ENCODE data around the gene LDB2. TPM values are rescaled to one million over a fixed set of nuclear protein-coding genes. Genes with fewer than 3 reads are reported as not detected.

LDB2 gene
- total RNA-seq, 2 donors from 2014 or later, result not detected

DNA sequence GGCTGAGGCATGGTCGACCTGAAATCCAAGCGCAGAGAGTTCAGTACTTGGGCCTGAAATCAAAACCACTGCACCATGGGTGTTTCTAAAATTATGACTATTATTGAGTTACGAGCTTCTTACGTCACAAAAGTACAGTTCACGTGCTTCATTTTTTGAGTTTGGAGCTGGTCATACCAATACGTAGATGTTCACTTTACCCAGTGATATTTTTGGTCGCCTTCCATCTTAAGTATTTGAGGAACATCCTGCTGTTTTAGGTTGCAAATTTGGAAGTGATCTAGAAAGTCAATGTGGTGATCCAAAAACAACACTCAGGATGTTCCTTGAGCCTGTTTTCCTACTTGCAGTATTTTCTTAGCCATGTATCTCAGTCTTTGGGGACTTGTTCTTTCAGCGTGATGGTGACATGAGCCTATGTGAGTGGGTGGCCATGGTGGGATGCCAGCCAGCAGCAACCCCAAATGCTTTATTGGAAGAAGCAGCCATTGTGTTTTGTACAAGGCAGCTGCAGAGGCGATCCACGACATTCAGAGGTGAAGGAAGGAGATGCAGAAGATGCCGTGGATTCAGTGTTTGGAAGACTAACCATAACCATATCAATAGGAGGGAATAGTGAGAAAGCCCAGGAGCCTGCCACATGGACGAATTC, 28.7 kb downstream of the LDB2 start:
- Mint-ChIP-seq H3K4me3 (no peak overlapping the region), H3K36me3 (ENCODE audit: insufficient read depth in 2 of 2) (no peaks in the 10 kb centered on the region), H3K27me3 (ENCODE audit: low read depth) (no peaks in the 10 kb centered on the region), H3K9me3 (peaks cover 1 to 3% of the 10 kb centered on the region in 2 donors), H3K4me1 (ENCODE audit: low read depth) (no peaks in the 10 kb centered on the region), H3K27ac (no peak overlapping the region)
- DNase-seq (no peak), ATAC-seq (replicated peaks in 1 of 2) (no peak)

DNA sequence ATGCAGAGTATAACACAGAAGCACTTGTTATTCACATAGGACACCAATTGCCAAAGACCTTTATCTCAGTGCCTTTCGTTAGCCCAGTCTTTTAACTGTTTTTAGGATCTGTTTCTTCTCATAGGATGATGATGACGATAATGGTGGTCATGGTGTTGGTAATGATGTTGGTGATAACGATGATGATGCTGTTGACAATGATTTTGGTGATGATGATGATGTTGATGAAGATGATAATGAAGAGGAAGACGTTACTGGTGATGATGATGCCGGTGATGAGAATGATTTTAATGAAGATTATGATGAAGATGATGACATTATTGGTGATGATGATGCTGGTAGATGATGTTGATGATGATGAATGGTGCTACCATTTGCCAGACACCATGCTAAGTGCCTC, 29.8 kb downstream of the LDB2 start:
- H3K9me3 Mint-ChIP-seq, result peaks cover 0 to 3% of the 10 kb centered on the region in 2 donors
- no peaks in the 10 kb centered on the region for H3K4me1 Mint-ChIP-seq (ENCODE audit: low read depth)
- DNase-seq (no peak), ATAC-seq (replicated peaks in 1 of 2) (no peak)
- no peak overlapping the region for H3K27ac Mint-ChIP-seq
- no peaks in the 10 kb centered on the region for H3K27me3 Mint-ChIP-seq (ENCODE audit: low read depth)
- no peaks in the 10 kb centered on the region for H3K36me3 Mint-ChIP-seq (ENCODE audit: insufficient read depth in 2 of 2)
- no peak overlapping the region for H3K4me3 Mint-ChIP-seq

DNA sequence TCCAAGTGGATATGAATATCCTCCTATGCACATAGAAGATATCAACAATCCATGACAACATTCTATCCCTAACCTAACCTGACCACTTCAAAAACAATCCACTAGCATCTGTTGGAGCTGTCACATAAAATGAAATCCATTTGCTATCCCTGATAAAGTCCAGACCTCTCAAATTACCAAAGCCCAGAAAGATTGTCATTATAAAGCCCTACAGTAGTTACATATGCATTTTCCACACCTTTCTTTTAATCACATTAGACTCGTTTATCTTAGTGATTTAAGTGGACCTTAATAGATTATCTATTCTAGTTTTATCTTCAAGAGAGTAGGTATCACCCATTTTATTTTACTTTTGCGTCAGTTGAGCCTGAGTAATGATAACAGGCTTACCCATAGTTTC, 30.6 kb downstream of the LDB2 start:
- Mint-ChIP-seq H3K27ac (no peak overlapping the region), H3K9me3 (peaks cover 0 to 3% of the 10 kb centered on the region in 2 donors), H3K4me1 (ENCODE audit: low read depth) (no peaks in the 10 kb centered on the region), H3K4me3 (no peak overlapping the region), H3K36me3 (ENCODE audit: insufficient read depth in 2 of 2) (no peaks in the 10 kb centered on the region), H3K27me3 (ENCODE audit: low read depth) (no peaks in the 10 kb centered on the region)
- ATAC-seq (replicated peaks in 1 of 2), result no peak
- no peak for DNase-seq

DNA sequence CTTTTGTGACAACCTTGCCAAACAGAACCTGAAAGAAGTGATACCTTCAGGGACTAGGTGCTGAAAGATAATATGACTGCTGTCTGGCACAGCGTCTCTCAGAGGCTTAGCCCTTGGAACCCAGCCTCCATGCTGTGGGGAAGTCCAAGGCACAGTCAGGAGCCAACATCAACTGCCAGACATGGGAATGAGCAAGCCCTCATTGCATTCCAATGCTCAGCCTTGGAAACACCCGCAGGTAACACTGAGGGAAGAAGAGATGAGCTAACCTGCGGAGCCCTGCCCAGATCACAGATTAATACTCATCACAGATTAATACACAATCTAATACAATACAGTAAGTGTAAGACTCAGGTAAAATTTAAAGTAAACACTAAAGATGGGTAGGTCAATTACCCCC, 31.5 kb downstream of the LDB2 start:
- DNase-seq (no peak), ATAC-seq (replicated peaks in 1 of 2) (no peak)
- Mint-ChIP-seq H3K27me3 (ENCODE audit: low read depth) (no peaks in the 10 kb centered on the region), H3K36me3 (ENCODE audit: insufficient read depth in 2 of 2) (no peaks in the 10 kb centered on the region), H3K27ac (no peak overlapping the region), H3K4me3 (no peak overlapping the region), H3K9me3 (peaks cover 0 to 3% of the 10 kb centered on the region in 2 donors), H3K4me1 (ENCODE audit: low read depth) (no peaks in the 10 kb centered on the region)

DNA sequence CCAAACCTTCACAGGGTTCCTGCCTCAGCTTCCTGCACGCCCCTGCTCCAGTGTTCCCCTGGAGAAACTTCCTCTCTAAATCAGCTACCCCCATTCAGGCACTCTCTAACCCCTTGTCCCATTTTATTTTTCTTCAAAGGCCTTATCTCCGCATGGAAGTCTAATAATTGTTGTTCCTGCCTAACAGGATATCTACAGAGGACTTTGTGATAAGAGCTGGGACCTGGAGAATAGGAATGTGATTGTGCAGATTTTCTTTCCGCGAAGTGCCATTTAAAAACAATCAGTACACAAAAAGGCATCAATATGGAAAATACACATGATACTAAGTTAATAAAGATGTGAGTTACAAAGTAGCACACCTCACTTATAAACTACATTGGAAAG, 32.6 kb downstream of the LDB2 start:
- no peaks in the 10 kb centered on the region for H3K4me1 Mint-ChIP-seq (ENCODE audit: low read depth)
- H3K4me3 Mint-ChIP-seq, result no peak overlapping the region
- ATAC-seq (replicated peaks in 1 of 2), result no peak
- no peak for DNase-seq
- no peaks in the 10 kb centered on the region for H3K27me3 Mint-ChIP-seq (ENCODE audit: low read depth)
- no peak overlapping the region for H3K27ac Mint-ChIP-seq
- no peaks in the 10 kb centered on the region for H3K36me3 Mint-ChIP-seq (ENCODE audit: insufficient read depth in 2 of 2)
- peaks cover 0 to 3% of the 10 kb centered on the region in 2 donors for H3K9me3 Mint-ChIP-seq

DNA sequence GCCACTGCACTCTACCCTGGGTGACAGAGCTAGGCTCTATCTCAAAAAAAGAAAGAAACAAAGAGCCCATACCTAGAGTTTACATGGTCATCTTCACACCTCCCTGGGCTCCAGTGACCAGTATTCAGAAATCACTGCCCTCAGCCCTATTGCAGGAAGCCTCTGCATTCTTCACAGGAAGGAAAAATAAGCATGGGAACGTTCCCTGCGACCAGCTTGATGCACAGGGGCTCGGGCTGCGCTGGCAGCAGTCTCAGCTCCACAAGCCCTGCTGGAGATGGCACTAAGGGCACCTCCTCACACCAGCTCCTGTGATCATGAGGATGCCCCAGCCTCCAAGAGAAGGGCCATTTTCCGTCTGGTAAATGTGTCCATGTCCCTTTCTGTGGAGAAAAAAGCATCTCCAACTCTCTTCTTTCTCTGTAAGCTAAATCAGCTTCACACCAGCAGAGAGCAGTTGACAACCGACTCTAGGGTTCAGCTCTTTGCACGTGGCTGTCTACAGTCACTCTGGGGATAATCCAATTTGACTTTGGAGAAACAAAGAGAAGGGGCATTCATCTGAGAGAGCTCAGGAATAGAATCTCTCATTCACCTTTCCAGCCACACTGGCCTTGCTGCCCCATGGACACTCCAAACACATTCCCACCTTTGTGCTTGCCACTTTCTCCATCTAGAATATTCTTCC, 33.1 kb downstream of the LDB2 start:
- peaks cover 3% of the 10 kb centered on the region for H3K4me1 Mint-ChIP-seq (ENCODE audit: low read depth)
- ATAC-seq (replicated peaks in 1 of 2) (no peak), DNase-seq (no peak)
- H3K36me3 Mint-ChIP-seq (ENCODE audit: insufficient read depth in 2 of 2), result no peaks in the 10 kb centered on the region
- H3K27ac Mint-ChIP-seq, result no peak overlapping the region
- no peaks in the 10 kb centered on the region for H3K27me3 Mint-ChIP-seq (ENCODE audit: low read depth)
- H3K4me3 Mint-ChIP-seq, result no peak overlapping the region
- peaks cover 0 to 3% of the 10 kb centered on the region in 2 donors for H3K9me3 Mint-ChIP-seq

DNA sequence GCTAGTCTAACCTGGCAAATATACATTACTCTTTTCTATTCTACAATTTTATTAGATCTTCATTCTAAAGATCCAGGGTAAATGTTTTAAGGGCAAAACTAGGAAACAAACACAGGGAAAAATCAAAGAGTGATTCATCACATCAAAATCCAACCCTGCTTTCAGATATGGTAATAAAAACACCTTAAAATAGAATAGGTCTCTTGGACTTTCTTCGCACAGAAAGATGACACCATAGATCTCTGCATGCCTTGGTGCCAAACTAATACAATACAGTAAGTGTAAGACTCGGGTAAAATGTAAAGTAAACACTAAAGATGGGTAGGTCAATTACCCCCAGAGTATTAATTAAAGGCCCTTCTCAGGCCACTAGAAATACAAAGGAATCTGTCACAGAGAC, 34.2 kb downstream of the LDB2 start:
- Mint-ChIP-seq H3K27ac (no peak overlapping the region), H3K4me3 (no peak overlapping the region), H3K27me3 (ENCODE audit: low read depth) (no peaks in the 10 kb centered on the region)

DNA sequence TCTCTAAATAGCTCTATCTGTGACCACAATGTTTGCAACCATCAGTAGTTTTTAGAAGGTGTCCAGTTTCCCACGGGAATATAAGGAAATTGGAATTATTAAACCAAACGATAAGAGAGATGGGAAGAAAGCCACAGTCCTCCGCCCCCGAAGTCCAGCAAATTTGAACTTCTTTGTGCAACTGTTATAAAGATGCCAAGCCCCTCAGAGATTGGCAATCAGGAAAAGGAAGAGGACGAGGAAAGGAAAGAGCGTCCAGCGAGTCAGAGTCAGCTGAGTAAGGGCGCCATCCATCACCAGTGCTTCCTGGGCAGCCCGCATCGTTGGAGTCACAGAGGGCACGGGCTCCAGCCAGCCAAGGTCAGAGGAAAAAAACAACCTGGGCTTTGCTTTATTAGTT, 35.7 kb downstream of the LDB2 start:
- ATAC-seq (replicated peaks in 1 of 2) (no peak), DNase-seq (no peak)
- peaks cover under 1% of the 10 kb centered on the region for H3K27me3 Mint-ChIP-seq (ENCODE audit: low read depth)
- no peak overlapping the region for H3K27ac Mint-ChIP-seq
- H3K4me3 Mint-ChIP-seq, result no peak overlapping the region
- H3K4me1 Mint-ChIP-seq (ENCODE audit: low read depth), result peaks cover 6% of the 10 kb centered on the region
- H3K9me3 Mint-ChIP-seq, result no peaks in the 10 kb centered on the region
- H3K36me3 Mint-ChIP-seq (ENCODE audit: insufficient read depth in 2 of 2), result no peaks in the 10 kb centered on the region

More for the DNA sequence above, 34.2 kb downstream of the LDB2 start:
- no peak for DNase-seq
- Mint-ChIP-seq H3K9me3 (no peaks in the 10 kb centered on the region), H3K4me1 (ENCODE audit: low read depth) (peaks cover 6% of the 10 kb centered on the region), H3K36me3 (ENCODE audit: insufficient read depth in 2 of 2) (no peaks in the 10 kb centered on the region)
- ATAC-seq (replicated peaks in 1 of 2), result no peak

DNA sequence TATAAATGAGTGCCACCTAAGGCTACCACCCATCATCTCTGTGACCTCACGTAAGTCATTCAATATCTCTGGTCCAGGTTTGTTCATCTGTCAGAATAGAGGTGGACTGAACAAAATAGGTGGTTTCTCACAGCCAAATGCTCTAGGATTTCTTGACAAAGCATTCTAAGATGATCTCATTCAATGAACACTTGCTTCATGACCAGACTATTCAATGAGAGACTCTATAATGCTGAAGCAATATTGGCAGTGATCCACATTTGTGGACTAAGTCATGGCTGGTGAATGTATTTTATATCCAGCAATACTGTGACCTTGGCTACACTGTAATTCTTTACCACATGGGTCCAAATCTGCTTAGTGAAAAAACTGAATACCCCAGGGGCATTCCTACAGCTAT, 37.9 kb downstream of the LDB2 start:
- peaks cover 7% of the 10 kb centered on the region for H3K27me3 Mint-ChIP-seq (ENCODE audit: low read depth)
- ATAC-seq (replicated peaks in 1 of 2), result peak in 1 of 2 donors; percentile 25
- H3K4me3 Mint-ChIP-seq, result no peak overlapping the region
- no peaks in the 10 kb centered on the region for H3K36me3 Mint-ChIP-seq (ENCODE audit: insufficient read depth in 2 of 2)
- no peak for DNase-seq
- no peaks in the 10 kb centered on the region for H3K9me3 Mint-ChIP-seq
- no peak overlapping the region for H3K27ac Mint-ChIP-seq
- peaks cover 6% of the 10 kb centered on the region for H3K4me1 Mint-ChIP-seq (ENCODE audit: low read depth)

DNA sequence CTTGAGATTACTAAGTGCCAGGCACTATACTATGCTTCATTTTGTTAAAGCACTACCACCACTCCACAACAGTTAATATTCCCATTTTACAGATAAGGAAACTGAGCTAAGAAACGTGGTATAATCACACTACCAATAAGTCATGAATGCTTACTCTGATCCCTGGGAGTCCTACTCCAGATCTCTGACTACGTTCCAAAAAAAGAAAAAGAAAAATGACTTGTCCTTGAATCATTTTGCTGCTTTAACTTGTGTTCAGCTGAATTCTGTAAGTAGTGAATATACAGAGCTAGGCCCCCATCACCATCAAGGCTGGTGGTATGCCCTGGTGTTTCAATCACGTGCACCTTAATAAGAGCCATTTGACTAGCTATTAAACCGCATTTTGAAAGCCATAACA, 39.4 kb downstream of the LDB2 start:
- no peaks in the 10 kb centered on the region for H3K36me3 Mint-ChIP-seq (ENCODE audit: insufficient read depth in 2 of 2)
- DNase-seq (no peak), ATAC-seq (replicated peaks in 1 of 2) (no peak)
- H3K4me1 Mint-ChIP-seq (ENCODE audit: low read depth), result peaks cover 6% of the 10 kb centered on the region
- H3K4me3 Mint-ChIP-seq, result no peak overlapping the region
- no peaks in the 10 kb centered on the region for H3K9me3 Mint-ChIP-seq
- peaks cover 7% of the 10 kb centered on the region for H3K27me3 Mint-ChIP-seq (ENCODE audit: low read depth)
- no peak overlapping the region for H3K27ac Mint-ChIP-seq

DNA sequence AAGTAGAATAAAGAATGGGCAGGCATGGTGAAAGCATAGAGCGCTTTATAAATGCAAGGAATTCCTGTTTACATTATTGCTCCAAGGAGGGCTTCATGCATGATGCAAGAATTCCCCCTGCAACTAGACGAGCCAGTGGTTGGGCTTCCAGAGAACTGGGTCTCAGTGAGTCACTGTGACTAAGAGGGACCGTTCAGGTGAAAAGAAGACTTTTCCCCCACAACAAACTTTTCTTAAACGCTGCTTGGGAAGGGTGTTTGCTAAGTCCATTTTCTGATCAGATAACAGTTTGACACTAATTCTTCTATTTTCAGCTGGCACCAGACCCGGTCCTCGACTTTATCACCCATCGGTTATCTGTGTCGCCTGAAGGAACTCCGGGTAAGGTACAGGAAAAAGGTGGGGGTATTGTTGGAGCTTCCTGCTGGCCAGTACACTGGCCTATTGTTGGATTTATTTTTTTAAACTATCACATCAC, 40.1 kb downstream of the LDB2 start:
- Mint-ChIP-seq H3K27me3 (ENCODE audit: low read depth) (peaks cover 7% of the 10 kb centered on the region), H3K4me3 (no peak overlapping the region), H3K4me1 (ENCODE audit: low read depth) (peaks cover 6% of the 10 kb centered on the region), H3K27ac (no peak overlapping the region), H3K36me3 (ENCODE audit: insufficient read depth in 2 of 2) (no peaks in the 10 kb centered on the region), H3K9me3 (no peaks in the 10 kb centered on the region)
- peak in 1 of 2 donors; percentile 37 for ATAC-seq (replicated peaks in 1 of 2)
- DNase-seq, result no peak

DNA sequence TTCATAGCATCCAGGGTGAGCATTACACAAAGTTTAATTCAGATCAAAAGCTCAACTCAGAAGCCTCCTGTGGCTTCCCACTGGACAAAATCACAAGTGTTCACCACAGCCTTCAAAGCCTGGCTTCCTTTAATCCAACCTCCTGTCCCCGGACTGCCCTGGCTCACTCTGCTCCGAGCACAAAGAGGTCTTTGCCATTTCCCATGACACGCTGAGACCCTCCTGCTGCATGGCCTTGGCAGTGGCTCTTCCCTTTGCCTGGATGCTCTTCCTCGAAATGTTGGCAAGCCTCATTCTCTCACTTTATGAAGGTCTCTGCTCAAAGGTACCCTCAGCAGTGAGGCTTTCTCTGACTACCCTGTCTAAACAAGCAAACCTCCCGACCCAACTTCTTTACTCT, 41.0 kb downstream of the LDB2 start:
- DNase-seq, result no peak
- H3K27ac Mint-ChIP-seq, result no peak overlapping the region
- no peaks in the 10 kb centered on the region for H3K36me3 Mint-ChIP-seq (ENCODE audit: insufficient read depth in 2 of 2)
- H3K4me3 Mint-ChIP-seq, result no peak overlapping the region
- peaks cover 6% of the 10 kb centered on the region for H3K4me1 Mint-ChIP-seq (ENCODE audit: low read depth)
- ATAC-seq (replicated peaks in 1 of 2), result no peak
- peaks cover 7% of the 10 kb centered on the region for H3K27me3 Mint-ChIP-seq (ENCODE audit: low read depth)
- no peaks in the 10 kb centered on the region for H3K9me3 Mint-ChIP-seq

DNA sequence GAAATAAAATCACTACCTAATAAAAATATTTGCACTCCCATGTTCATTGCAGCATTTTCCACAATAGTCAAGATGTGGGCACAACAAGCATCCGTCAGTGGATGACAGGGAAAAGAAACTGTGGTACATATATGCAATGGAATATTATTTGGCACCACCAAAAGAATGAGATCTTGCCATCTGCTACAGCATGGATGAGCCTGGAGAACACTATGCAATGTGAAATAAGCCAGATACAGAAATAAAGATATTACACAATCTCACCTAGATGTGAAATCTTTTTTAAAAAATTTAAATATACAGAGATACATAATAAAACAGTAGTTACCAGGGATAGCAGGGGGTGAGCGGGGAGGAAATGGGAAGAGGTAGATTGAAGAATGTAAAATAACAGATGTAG, 44.8 kb downstream of the LDB2 start:
- H3K4me3 Mint-ChIP-seq, result no peak overlapping the region
- H3K27me3 Mint-ChIP-seq (ENCODE audit: low read depth), result peaks cover 7% of the 10 kb centered on the region
- H3K9me3 Mint-ChIP-seq, result no peaks in the 10 kb centered on the region
- ATAC-seq (replicated peaks in 1 of 2), result no peak
- H3K27ac Mint-ChIP-seq, result no peak overlapping the region
- H3K36me3 Mint-ChIP-seq (ENCODE audit: insufficient read depth in 2 of 2), result no peaks in the 10 kb centered on the region
- no peak for DNase-seq
- H3K4me1 Mint-ChIP-seq (ENCODE audit: low read depth), result no peaks in the 10 kb centered on the region

DNA sequence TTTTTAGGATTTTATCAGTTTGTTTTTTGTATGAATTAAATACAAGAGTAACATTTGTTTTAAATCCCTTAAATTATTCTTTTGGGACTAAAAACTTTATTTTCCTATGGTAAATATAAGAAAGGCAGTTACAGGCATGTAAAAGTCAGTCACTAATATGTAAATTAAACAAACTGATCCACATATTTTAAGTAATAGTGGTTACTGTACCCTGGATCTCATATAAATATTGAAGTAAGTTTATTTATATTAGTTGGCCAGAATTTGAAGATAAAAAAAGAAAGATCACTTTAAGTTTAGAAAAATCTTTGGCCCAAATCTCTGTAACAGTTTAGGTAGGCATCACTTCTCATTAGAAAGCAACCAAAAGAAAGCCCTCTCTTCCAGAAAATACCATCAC, 45.8 kb downstream of the LDB2 start:
- Mint-ChIP-seq H3K27me3 (ENCODE audit: low read depth) (peaks cover 5% of the 10 kb centered on the region), H3K4me3 (no peak overlapping the region), H3K27ac (no peak overlapping the region), H3K9me3 (no peaks in the 10 kb centered on the region), H3K36me3 (ENCODE audit: insufficient read depth in 2 of 2) (no peaks in the 10 kb centered on the region), H3K4me1 (ENCODE audit: low read depth) (no peaks in the 10 kb centered on the region)
- ATAC-seq (replicated peaks in 1 of 2), result no peak
- no peak for DNase-seq
